Stimulated activated CD4-positive, alpha-beta T cell treated with anti-CD3 and anti-CD28 coated beads, Interleukin-2, amount 100 ng/mL, for 24 hours (primary cell): ENCODE data around the gene USP17L18.
"Not testable (repeated sequence)": the region's sequence is repeated elsewhere in the genome, so short reads cannot be mapped to it uniquely, and the experiment has no call there.

Source experiments
- DNase-seq, 2 donors: peaks; one replicate each; pipeline ENCODE4 v3.0.0-alpha.2; 2020

USP17L18 gene

GRCh38 chr4:9247953-9248680 lies at the start of gene USP17L18:
USP17L18 (plus strand) TSS chr4:9248630; CDS start chr4:9248630, 0 bp downstream.
- peak; percentile 1 to 13 for DNase-seq

- DNase-seq, result not testable (repeated sequence)
These were observed 38.1 kb upstream of the USP17L18 start, which contains the start of gene USP17L10 for GRCh38 chr4:9210357-9210756. USP17L10 (plus strand) TSS chr4:9210657; CDS start chr4:9210657, 0 bp downstream.

GRCh38 chr4:9214701-9215100 lies 33.7 kb upstream of the USP17L18 start:
- not testable (repeated sequence) for DNase-seq

GRCh38 chr4:9215105-9215504 lies 33.3 kb upstream of the USP17L18 start, which contains the start of gene USP17L11:
USP17L11 (plus strand) TSS chr4:9215405; CDS start chr4:9215405, 0 bp downstream.
- DNase-seq, result not testable (repeated sequence)

GRCh38 chr4:9219852-9220251 lies 28.6 kb upstream of the USP17L18 start, which contains the start of gene USP17L12:
USP17L12 (plus strand) TSS chr4:9220152; CDS start chr4:9220152, 0 bp downstream.
- not testable (repeated sequence) for DNase-seq

- DNase-seq, result not testable (repeated sequence)
These were observed 23.8 kb upstream of the USP17L18 start, which contains the start of gene USP17L13 for GRCh38 chr4:9224596-9224995. USP17L13 (plus strand) TSS chr4:9224896; CDS start chr4:9224896, 0 bp downstream.

- DNase-seq, result peak in 1 of 2 donors; percentile 14
These were observed 18.2 kb upstream of the USP17L18 start for GRCh38 chr4:9230249-9230648.

GRCh38 chr4:9234085-9234484 lies 14.3 kb upstream of the USP17L18 start, which contains the start of gene USP17L15:
USP17L15 (plus strand) TSS chr4:9234385; CDS start chr4:9234385, 0 bp downstream.
- not testable (repeated sequence) for DNase-seq

GRCh38 chr4:9238461-9238860 lies 10.0 kb upstream of the USP17L18 start:
- DNase-seq, result not testable (repeated sequence)

- not testable (repeated sequence) for DNase-seq
These were observed 4.9 kb upstream of the USP17L18 start, which contains the start of gene USP17L17 for GRCh38 chr4:9243579-9243978. USP17L17 (plus strand) TSS chr4:9243879; CDS start chr4:9243879, 0 bp downstream.

- DNase-seq, result not testable (repeated sequence)
These were observed 4.6 kb downstream of the USP17L18 start, which contains the start of gene USP17L19 for GRCh38 chr4:9253078-9253477. USP17L19 (plus strand) TSS chr4:9253378; CDS start chr4:9253378, 0 bp downstream.

GRCh38 chr4:9257824-9258223 lies 9.4 kb downstream of the USP17L18 start, which contains the start of gene USP17L20:
USP17L20 (plus strand) TSS chr4:9258124; CDS start chr4:9258124, 0 bp downstream.
- not testable (repeated sequence) for DNase-seq

GRCh38 chr4:9262572-9262971 lies 14.1 kb downstream of the USP17L18 start, which contains the start of gene USP17L21:
USP17L21 (plus strand) TSS chr4:9262872; CDS start chr4:9262872, 0 bp downstream.
- DNase-seq, result not testable (repeated sequence)

- not testable (repeated sequence) for DNase-seq
These were observed 18.9 kb downstream of the USP17L18 start, which contains the start of gene USP17L22 for GRCh38 chr4:9267319-9267718. USP17L22 (plus strand) TSS chr4:9267619; CDS start chr4:9267619, 0 bp downstream.

GRCh38 chr4:9271719-9272118 lies 23.3 kb downstream of the USP17L18 start:
- DNase-seq, result peak; percentile 11 to 15
